IMR-90 (cell line): ENCODE results near the gene PDS5A.

Experiments used
- CEBPB ChIP-seq: IDR thresholded peaks from 2 replicates; pipeline ENCODE4 v1.6.1; 2012; ENCODE audit warnings: low read depth, low read length, improper control_type of control experiment
- CTCF ChIP-seq: conservative IDR thresholded peaks from 2 replicates; pipeline ENCODE4 v1.5.1; 2012; ENCODE audit warnings: mild to moderate bottlenecking, low read depth, low read length, improper control_type of control experiment
- ELK1 ChIP-seq: fragments of 150-350 bp; IDR thresholded peaks from 2 replicates; pipeline ENCODE4 v1.6.1; 2016; ENCODE audit warnings: low read depth, mild to moderate bottlenecking, low read length, moderate library complexity, borderline replicate concordance
- FOS ChIP-seq: fragments of 150-350 bp; IDR thresholded peaks from 2 replicates; pipeline ENCODE4 v1.6.1; 2016; ENCODE audit warnings: low read depth, low read length
- MXI1 ChIP-seq: IDR thresholded peaks from 2 replicates; pipeline ENCODE4 v1.6.1; 2012; ENCODE audit warnings: low read depth, mild to moderate bottlenecking, low read length, moderate library complexity, borderline replicate concordance
- NFE2L2 ChIP-seq: fragments of 150-350 bp; IDR thresholded peaks from 2 replicates; pipeline ENCODE4 v1.6.1; 2016; ENCODE audit warnings: low read depth, mild to moderate bottlenecking, low read length
- POLR2A ChIP-seq: IDR thresholded peaks from 2 replicates; pipeline ENCODE4 v1.6.1; 2012; ENCODE audit warnings: mild to moderate bottlenecking, low read depth, low read length
- RCOR1 ChIP-seq: IDR thresholded peaks from 2 replicates; pipeline ENCODE4 v1.6.1; 2012; ENCODE audit warnings: mild to moderate bottlenecking, low read length, improper control_type of control experiment; ENCODE audit not compliant: insufficient replicate concordance
- SMC3 ChIP-seq: fragments of 150-350 bp; IDR thresholded peaks from 2 replicates; pipeline ENCODE4 v1.6.1; 2016; ENCODE audit warnings: low read depth, mild to moderate bottlenecking, antibody characterized with exemption, low read length, moderate library complexity

- TF ChIP-seq CTCF (no peak), CEBPB (no peak), SMC3 (no peak), MXI1 (no peak), ELK1 (no peak), RCOR1 (no peak), POLR2A (no peak), FOS (no peak), NFE2L2 (no peak)
Measured at GRCh38 chr4:39987485-39987884, 9.8 kb upstream of the PDS5A start.
